ENCODE results near the gene RBM23. TPM values are rescaled to one million over a fixed set of nuclear protein-coding genes. Genes with fewer than 3 reads are reported as not detected.

RBM23 gene
- total and polyA plus RNA-seq, 12 donors: 24.0 to 58.1 (median 34.8) TPM

DNA sequence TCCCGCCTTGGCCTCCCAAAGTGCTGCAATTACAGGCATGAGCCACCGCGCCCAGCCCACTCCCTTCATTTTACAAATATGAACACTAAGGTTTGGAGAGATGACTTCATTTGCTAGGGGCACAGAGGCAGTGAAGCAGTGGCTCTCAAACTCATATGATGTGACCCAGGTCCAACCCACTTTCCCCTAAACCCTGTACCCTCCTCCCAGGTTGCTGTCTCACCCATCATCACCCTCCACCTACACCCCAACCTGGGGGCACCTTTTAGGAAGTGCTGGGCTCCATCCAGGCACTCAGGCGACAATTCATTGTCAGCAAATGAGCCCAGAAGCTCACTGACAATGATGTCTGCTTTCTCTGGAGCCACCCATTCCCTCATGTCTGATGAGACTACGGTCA lies 4.8 kb upstream of the RBM23 start:
- WGBS, 2 donors: 97 to 98% methylated on average over 5 of the region's 5 CpGs
- DNase-seq (no peak), ATAC-seq (no peak)
- Histone ChIP-seq H3K4me1 (peaks cover 7 to 26% (median 24%) of the 10 kb centered on the region in 9 donors), H3K9me3 (no peaks in the 10 kb centered on the region), H3K27me3 (no peaks in the 10 kb centered on the region), H3K27ac (no peak overlapping the region), H3K36me3 (peaks cover 0 to 74% (median 38%) of the 10 kb centered on the region in 9 donors), H3K4me3 (no peak overlapping the region)
- TF ChIP-seq, protein P1, sequence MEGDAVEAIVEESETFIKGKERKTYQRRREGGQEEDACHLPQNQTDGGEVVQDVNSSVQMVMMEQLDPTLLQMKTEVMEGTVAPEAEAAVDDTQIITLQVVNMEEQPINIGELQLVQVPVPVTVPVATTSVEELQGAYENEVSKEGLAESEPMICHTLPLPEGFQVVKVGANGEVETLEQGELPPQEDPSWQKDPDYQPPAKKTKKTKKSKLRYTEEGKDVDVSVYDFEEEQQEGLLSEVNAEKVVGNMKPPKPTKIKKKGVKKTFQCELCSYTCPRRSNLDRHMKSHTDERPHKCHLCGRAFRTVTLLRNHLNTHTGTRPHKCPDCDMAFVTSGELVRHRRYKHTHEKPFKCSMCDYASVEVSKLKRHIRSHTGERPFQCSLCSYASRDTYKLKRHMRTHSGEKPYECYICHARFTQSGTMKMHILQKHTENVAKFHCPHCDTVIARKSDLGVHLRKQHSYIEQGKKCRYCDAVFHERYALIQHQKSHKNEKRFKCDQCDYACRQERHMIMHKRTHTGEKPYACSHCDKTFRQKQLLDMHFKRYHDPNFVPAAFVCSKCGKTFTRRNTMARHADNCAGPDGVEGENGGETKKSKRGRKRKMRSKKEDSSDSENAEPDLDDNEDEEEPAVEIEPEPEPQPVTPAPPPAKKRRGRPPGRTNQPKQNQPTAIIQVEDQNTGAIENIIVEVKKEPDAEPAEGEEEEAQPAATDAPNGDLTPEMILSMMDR (IDR thresholded peaks at IDR 0.05): no peak
- intact Hi-C loops (cut with DNase I): no loop called here

- H3K27ac ChIP-seq: peak overlapping the region in 1 of 10 donors; percentile 7
- intact Hi-C loops (cut with DNase I): no loop called here
- no peaks in the 10 kb centered on the region for H3K9me3 ChIP-seq
- 85% methylated on average over 2 of the region's 2 CpGs for WGBS, 2 donors
- TF ChIP-seq, protein P1 (IDR thresholded peaks at IDR 0.05): no peak
- peaks cover 7 to 23% (median 19%) of the 10 kb centered on the region in 9 donors for H3K4me1 ChIP-seq
- peaks cover 0 to 71% (median 38%) of the 10 kb centered on the region in 9 donors for H3K36me3 ChIP-seq
- ATAC-seq (no peak), DNase-seq (no peak)
- no peak overlapping the region for H3K4me3 ChIP-seq
- H3K27me3 ChIP-seq: no peaks in the 10 kb centered on the region
These were observed 3.3 kb upstream of the RBM23 start for GRCh38 chr14:22922294-22922693.

- peak; percentile 42 to 46 for DNase-seq
These were observed 1.7 kb upstream of the RBM23 start for GRCh38 chr14:22920697-22921096.

DNA sequence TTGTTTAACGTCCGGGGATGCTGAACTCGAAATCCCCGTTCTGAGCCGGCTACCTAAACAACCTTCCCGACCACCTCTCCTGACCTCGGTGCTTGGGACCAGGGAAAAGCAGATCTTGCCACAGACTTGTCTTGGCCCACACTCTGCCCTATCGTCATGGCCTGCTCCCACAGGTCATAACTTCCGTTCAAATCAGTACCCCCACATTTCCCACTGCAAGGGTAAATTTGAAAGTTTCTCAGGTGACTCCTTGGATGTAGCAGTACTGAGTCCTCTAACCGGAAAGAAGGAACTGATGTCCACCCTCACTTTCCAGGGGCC lies 612 bp upstream of the RBM23 start:
- ATAC-seq: peak in 4 of 8 donors; percentile 1 to 19 (median 9)
- peaks cover 7 to 50% (median 35%) of the 10 kb centered on the region in 9 donors for H3K4me1 ChIP-seq

More at GRCh38 chr14:22920697-22921096, 1.7 kb upstream of the RBM23 start:
- Histone ChIP-seq H3K27ac (peak overlapping the region in 6 of 10 donors; percentile 46 to 99 (median 98)), H3K4me3 (no peak overlapping the region), H3K27me3 (no peaks in the 10 kb centered on the region), H3K9me3 (no peaks in the 10 kb centered on the region), H3K36me3 (peaks cover 0 to 68% (median 33%) of the 10 kb centered on the region in 9 donors), H3K4me1 (peaks cover 7 to 39% (median 30%) of the 10 kb centered on the region in 9 donors)
- intact Hi-C loops (cut with DNase I): no loop called here
- peak in 3 of 8 donors; percentile 7 to 19 (median 13) for ATAC-seq
- TF ChIP-seq, protein P1 (IDR thresholded peaks at IDR 0.05): no peak
- 45 to 64% methylated on average over 6 of the region's 6 CpGs for WGBS, 2 donors

More for the DNA sequence above, 612 bp upstream of the RBM23 start:
- no peaks in the 10 kb centered on the region for H3K9me3 ChIP-seq
- no peaks in the 10 kb centered on the region for H3K27me3 ChIP-seq
- intact Hi-C loops (cut with DNase I): loop anchor here in 3 of 10 donors (1.0 to 5.0 kb wide), 3 partner anchors 10 to 92 kb away; partner anchors contain the start of genes LRP10 (in 2 of the 3), PRMT5 (in 2 of the 3) and MRPL52 (in 1 of the 3)
- H3K27ac ChIP-seq: peak overlapping the region; percentile 14 to 99 (median 94)
- peaks cover 0 to 64% (median 31%) of the 10 kb centered on the region in 9 donors for H3K36me3 ChIP-seq
- peak overlapping the region in 9 of 10 donors; percentile 31 to 93 (median 77) for H3K4me3 ChIP-seq
- 7 to 10% methylated on average over 10 of the region's 10 CpGs for WGBS, 2 donors
- TF ChIP-seq, protein P1 (IDR thresholded peaks at IDR 0.05): no peak
- no peak for DNase-seq
